Measurements from ENCODE around the gene DMD. TPM values are rescaled to one million over a fixed set of nuclear protein-coding genes. Genes with fewer than 3 reads are reported as not detected.

The DMD gene
- total RNA-seq, 1 experiment from 2014 or later = 19.3 TPM

- Mint-ChIP-seq H3K4me1 (ENCODE audit: insufficient read depth, unreplicated experiment) (no peaks in the 10 kb centered on the region), H3K36me3 (ENCODE audit: insufficient read depth, unreplicated experiment) (no peaks in the 10 kb centered on the region), H3K27me3 (ENCODE audit: insufficient read depth, unreplicated experiment) (peaks cover 11% of the 10 kb centered on the region), H3K9me3 (ENCODE audit: unreplicated experiment) (no peaks in the 10 kb centered on the region), H3K27ac (ENCODE audit: low read depth, unreplicated experiment) (no peak overlapping the region), H3K4me3 (ENCODE audit: unreplicated experiment) (no peak overlapping the region)
- POLR2A ChIA-PET = no interaction called here
- TF ChIP-seq CTCF (IDR thresholded peaks at IDR 0.05; ENCODE audit: unreplicated experiment) = no peak
- intact Hi-C loops (cut with micrococcal nuclease) = no loop called here
- BruUV-seq (replicated peaks) = no TSS peak
- CTCF ChIA-PET = no interaction called here
- peak; percentile 9 for DNase-seq (ENCODE audit: unreplicated experiment)
Measured at GRCh38 chrX:31551913-31552312, 1659.4 kb downstream of the DMD start.

- no peak overlapping the region for H3K4me3 Mint-ChIP-seq (ENCODE audit: unreplicated experiment)
- DNase-seq (ENCODE audit: unreplicated experiment) = no peak
- BruUV-seq (replicated peaks) = no TSS peak
- no peak overlapping the region for H3K27ac Mint-ChIP-seq (ENCODE audit: low read depth, unreplicated experiment)
- no peaks in the 10 kb centered on the region for H3K9me3 Mint-ChIP-seq (ENCODE audit: unreplicated experiment)
- H3K36me3 Mint-ChIP-seq (ENCODE audit: insufficient read depth, unreplicated experiment) = no peaks in the 10 kb centered on the region
- intact Hi-C loops (cut with micrococcal nuclease) = no loop called here
- peaks cover 10% of the 10 kb centered on the region for H3K27me3 Mint-ChIP-seq (ENCODE audit: insufficient read depth, unreplicated experiment)
- ChIA-PET POLR2A (no interaction called here), CTCF (no interaction called here)
- TF ChIP-seq CTCF (IDR thresholded peaks at IDR 0.05; ENCODE audit: unreplicated experiment) = no peak
- no peaks in the 10 kb centered on the region for H3K4me1 Mint-ChIP-seq (ENCODE audit: insufficient read depth, unreplicated experiment)
Measured at GRCh38 chrX:31550158-31550557, 1661.2 kb downstream of the DMD start.

- H3K4me1 Mint-ChIP-seq (ENCODE audit: insufficient read depth, unreplicated experiment) = no peaks in the 10 kb centered on the region
- H3K27me3 Mint-ChIP-seq (ENCODE audit: insufficient read depth, unreplicated experiment) = no peaks in the 10 kb centered on the region
- ChIA-PET CTCF (no interaction called here), POLR2A (no interaction called here)
- H3K9me3 Mint-ChIP-seq (ENCODE audit: unreplicated experiment) = no peaks in the 10 kb centered on the region
- H3K4me3 Mint-ChIP-seq (ENCODE audit: unreplicated experiment) = no peak overlapping the region
- intact Hi-C loops (cut with micrococcal nuclease) = no loop called here
- TF ChIP-seq CTCF (IDR thresholded peaks at IDR 0.05; ENCODE audit: unreplicated experiment) = no peak
- BruUV-seq (replicated peaks) = no TSS peak
- DNase-seq (ENCODE audit: unreplicated experiment) = no peak
- H3K27ac Mint-ChIP-seq (ENCODE audit: low read depth, unreplicated experiment) = no peak overlapping the region
- H3K36me3 Mint-ChIP-seq (ENCODE audit: insufficient read depth, unreplicated experiment) = no peaks in the 10 kb centered on the region
Measured at GRCh38 chrX:31547816-31548215, 1663.5 kb downstream of the DMD start.

- H3K36me3 Mint-ChIP-seq (ENCODE audit: insufficient read depth, unreplicated experiment) = no peaks in the 10 kb centered on the region
- ChIA-PET CTCF (no interaction called here), POLR2A (no interaction called here)
- no TSS peak for BruUV-seq (replicated peaks)
- H3K9me3 Mint-ChIP-seq (ENCODE audit: unreplicated experiment) = no peaks in the 10 kb centered on the region
- no peaks in the 10 kb centered on the region for H3K4me1 Mint-ChIP-seq (ENCODE audit: insufficient read depth, unreplicated experiment)
- H3K27ac Mint-ChIP-seq (ENCODE audit: low read depth, unreplicated experiment) = no peak overlapping the region
- no peak overlapping the region for H3K4me3 Mint-ChIP-seq (ENCODE audit: unreplicated experiment)
- no peak for TF ChIP-seq CTCF (IDR thresholded peaks at IDR 0.05; ENCODE audit: unreplicated experiment)
- no peak for DNase-seq (ENCODE audit: unreplicated experiment)
- H3K27me3 Mint-ChIP-seq (ENCODE audit: insufficient read depth, unreplicated experiment) = no peaks in the 10 kb centered on the region
- intact Hi-C loops (cut with micrococcal nuclease) = no loop called here
Measured at GRCh38 chrX:31547416-31547815, 1663.9 kb downstream of the DMD start.

All from MCF 10A (cell line).